ENCODE data around the gene GABRG3.
"Not testable (repeated sequence)": the region's sequence is repeated elsewhere in the genome, so short reads cannot be mapped to it uniquely, and the experiment has no call there.

GABRG3 gene

DNA sequence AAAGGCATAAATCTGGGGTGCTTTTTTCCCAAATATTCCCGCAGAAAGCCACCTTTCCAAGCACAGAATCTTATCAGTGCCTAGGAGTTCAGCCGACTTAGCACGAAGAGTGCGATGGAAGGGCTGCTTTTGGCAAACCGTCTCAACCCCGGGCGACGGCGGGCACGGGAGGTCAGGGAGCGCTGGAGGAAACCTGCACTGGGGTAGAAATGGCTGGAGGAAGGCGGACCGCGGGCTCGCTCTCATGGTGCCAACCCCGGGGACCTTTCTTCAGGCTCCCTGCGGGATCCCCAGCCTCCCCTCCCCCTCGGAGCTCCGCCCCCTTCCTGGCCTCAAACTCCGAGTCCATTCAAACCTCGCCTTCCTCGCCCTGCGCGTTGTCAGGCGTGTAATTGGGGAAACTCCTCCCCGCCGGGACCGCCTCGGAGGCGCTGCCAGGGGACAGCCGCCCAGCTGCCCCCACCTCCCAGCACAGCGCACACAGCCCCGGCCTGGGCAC, at the start of gene GABRG3:
TSS of gene GABRG3 (plus strand) at position 470 of the 499 bp plus-strand sequence.
- no peak for DNase-seq

DNA sequence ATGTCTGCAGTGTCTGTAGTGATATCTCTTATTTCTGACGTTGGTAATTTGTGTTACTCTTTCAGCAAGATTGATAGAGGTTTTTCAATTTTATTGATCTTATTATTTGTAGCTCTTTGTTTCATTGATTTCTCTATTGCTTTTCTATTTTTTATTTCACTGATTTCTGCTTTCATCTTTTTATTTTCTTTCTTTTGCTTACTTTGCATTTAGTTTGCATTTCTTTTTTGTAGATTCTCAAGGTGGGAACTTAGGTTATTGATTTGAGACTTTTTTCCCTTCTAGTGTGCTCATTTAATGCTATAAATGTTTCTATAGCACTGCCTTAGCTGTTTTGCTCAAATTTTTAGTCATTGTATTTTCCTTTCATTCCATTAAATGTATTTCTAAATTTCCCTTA, 49.5 kb upstream of the GABRG3 start:
- DNase-seq: no peak

DNA sequence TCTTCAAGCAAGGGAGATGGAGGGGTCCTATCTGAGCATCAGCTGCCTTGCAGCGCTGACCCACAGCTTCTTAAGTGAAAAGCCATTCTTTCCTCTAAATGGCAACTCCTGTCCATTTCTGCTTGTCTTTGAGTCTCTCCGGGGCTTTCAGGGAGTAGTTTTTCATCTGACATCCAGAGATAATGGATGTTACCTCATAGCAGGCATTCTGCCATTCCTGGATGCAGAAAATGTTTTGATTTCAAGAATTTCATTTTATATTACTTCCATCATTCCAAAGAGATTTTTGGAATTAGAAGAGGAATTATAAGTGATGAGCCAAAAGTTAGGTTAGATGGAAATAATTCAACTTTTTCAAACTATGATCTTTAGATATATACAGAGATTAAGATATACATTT, 44.9 kb upstream of the GABRG3 start:
- no peak for DNase-seq

DNA sequence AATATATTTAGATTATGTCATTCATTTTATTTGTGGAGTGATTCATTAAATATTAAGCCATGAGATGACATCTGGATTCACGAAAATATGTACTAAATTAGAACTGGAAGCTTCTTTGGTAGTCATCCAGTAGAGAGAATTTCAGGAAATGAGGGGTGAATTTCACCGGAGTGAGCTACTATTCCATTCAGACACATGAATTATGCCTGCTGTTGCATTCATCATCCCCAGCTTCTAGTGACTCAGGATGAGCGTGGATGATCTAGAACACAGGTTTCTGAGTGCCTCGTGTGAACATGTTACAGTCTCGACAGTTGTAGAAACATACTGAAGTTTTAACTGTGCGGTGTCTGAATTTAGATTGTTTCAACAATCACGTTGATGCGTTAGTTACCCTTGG, 42.9 kb upstream of the GABRG3 start:
- no peak for DNase-seq

DNA sequence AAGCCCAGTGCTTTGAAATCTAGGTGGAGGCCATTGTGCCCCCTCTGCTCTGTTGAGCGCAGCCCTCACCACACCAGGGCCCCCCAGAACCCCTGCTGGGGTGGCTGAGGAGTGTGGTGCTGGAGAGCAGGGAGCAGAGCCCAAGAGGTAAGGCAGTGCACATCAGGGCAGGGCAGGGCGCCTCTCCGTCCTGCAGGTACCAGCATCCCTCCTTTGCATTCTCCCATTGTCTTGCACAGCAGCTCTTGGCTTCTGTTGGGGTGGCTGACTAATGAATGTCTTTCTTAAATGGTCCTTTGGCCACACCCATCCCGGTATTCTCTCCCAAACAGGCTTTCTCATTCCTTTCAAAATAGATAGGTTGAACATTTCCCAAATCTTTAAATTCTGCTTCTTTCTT, 41.4 kb upstream of the GABRG3 start:
- DNase-seq: no peak

DNA sequence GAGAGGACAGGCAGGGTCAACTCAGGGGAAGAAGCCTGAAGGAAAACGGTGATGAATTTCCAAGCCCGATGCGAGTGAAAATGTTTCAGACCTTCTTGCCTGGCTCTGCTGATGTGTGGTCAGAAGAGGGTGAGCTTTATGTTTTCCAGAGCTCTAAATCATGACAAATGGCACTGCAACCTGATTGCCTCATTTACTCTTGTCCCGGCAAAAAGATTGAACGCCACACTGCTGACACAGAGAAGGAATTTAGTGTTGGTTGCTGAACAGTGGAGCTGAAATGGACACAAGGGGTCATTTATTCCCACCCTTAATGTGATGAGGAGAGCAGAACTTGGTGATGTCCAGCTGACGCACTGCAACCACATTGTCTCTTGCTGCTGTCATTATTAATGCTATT, 36.1 kb upstream of the GABRG3 start:
- no peak for DNase-seq

DNA sequence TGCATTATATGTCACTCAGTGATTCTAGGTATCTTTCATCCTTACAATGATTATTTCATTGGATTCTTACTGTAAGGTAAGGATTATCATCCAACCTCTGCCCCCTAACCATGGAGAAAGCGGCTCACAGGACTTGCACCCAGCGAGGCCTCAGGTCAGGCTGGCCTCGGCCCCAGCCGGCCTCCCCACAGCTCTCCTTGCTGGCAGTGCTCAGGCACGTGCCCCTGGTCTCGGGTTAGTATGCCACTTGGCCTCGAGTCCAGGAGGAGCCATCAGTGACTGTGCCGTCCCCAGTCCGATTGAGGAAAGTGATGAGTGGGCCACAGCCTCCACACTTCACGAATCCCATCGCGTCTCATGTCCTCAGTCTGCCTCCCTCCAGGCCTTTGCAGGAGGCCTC, 35.7 kb upstream of the GABRG3 start:
- no peak for DNase-seq

DNA sequence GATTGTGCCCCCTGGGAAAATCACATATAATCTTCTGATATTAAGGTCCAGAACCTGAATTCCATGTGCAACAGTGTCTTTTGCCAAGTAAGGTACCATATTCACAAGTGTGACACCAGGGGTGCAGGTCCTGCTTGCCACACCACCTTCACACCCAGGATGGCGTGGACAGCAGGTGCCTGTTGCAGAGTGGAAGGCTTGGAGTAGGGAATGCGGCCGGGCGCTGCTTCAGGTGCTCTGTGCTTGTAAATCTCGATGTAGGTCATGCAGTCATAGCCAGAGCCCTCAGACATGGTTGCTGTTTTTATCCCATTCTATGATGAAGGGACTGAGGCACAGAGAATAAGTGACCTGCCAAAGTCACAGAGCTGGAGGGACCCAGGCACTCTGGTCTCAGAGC, 34.5 kb upstream of the GABRG3 start:
- DNase-seq: no peak

DNA sequence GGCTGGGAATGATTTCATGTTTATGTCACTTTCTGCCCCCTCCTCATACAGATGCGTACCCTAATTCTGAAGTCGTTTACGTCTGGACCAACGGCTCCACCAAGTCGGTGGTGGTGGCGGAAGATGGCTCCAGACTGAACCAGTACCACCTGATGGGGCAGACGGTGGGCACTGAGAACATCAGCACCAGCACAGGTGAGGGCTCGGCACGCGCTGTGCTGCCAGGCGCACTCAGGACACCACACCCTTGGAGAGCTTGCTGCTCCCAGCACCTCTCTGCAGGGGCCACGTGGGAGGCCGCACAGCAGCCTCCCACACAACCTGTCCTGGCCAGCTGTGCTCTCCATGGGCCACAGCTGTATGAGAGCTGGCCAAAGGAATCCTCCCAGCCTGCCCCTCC, 33.8 kb upstream of the GABRG3 start:
- DNase-seq: no peak

DNA sequence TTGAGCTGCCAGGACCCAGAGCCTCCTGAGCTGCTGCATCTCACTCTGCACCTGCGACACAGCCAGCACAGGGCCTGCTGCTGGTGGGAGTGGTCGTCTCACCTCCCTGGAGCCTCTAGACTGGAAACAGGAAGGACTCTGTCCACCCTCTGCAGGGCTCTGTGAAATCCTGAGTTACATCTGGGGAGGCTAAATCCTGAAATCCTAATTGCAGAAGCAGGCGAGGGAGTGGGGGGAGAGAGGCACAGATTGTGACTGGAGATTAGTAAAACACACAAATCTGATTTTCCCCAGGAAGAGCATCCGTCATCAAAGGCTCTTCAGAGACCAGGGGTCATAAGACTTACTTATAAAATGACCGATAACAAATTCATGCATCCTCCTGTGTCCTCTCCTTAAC, 31.6 kb upstream of the GABRG3 start:
- no peak for DNase-seq

DNA sequence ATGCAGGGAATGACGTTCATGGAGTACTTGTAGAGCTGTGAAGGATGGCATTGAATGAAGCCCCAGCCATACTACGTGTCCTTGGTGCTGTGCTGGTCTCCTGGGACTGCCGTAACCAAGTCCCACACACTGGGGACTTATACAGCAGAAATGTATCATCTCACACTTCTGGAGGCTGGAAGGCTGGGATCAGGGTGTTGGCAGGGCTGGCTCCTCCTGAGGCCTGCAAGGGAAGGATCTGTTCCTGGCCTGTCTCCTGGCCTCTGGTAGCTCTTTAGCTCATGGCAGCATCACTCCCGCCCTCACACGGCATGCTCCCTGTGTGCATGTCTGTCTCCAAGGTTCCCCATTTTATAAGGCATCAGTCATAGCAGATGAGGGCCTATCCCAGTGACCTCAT, 29.5 kb upstream of the GABRG3 start:
- DNase-seq: no peak

DNA sequence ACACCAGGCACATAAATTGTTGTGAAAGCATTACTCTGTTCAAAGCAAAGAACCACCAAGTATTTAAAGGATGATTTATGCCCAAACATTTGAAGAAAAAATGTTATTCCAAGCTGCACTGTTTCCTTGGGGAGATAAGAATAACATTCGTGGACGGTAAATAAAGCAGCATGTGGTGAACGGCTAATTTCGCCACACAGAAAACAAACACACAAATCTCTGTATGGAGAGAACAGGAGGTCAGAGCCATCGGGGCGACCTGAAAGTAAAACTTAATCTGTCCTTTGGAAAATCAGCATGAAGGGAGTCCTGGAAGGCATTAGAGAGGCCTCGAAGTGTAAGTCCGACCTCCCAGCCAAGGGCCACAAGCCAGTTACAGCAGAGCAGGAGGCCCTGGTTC, 27.1 kb upstream of the GABRG3 start:
- no peak for DNase-seq

DNA sequence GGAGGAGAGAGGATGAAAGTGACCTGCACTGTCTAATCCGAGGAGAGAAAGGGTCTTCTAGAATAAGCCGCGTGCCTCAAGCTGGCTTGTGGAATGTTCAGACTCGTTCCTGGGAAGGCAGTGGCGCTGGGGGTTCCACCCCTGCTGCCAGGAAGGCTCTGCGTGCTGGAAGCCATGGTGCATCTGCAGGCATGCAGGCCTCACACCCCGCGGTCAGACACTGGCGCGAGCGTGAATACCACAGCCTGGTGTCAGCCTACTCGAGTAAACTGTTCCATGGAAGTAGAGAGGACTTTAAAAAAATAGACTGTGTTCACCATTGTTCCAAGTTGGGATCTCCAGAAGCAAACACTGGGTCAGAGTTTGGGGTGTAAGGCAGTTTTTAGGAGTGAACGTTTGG, 25.9 kb upstream of the GABRG3 start:
- DNase-seq: no peak

DNA sequence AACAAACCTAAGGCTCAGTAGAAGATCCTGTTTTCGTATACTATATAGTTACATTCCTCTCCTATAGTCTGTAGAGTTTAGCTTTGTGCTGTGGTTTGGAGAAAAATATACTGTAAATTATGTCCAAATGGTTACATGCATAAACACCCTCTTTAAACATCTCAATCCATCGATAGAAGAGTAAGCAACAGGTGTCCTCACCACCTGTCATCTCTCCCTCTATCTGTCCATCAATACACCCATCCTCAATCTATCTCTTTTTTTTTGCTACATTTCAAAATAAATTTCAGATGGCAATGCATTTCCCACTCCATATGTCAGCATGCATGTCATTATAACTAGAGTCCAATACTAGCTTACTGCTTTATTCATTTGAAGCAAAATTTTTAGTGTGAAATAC, 21.0 kb upstream of the GABRG3 start:
- no peak for DNase-seq

DNA sequence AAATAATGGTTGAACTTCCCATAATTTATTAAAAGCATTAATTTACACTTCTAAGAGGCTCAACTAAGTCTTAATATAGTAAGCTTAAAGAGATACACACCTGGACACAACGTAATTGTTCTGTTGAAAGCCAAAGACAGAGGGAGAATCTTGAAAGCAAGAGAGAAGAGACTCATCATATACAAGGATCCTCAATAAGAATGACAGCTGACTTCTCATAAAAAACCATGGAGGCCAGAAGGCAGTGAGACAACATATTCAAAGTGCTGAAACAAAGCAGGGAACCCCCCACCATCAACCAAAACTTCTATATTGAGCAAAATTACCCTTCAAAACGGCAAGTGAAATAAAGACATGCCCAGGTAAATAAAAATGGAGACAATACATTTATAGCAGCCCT, 16.6 kb upstream of the GABRG3 start:
- no peak for DNase-seq

DNA sequence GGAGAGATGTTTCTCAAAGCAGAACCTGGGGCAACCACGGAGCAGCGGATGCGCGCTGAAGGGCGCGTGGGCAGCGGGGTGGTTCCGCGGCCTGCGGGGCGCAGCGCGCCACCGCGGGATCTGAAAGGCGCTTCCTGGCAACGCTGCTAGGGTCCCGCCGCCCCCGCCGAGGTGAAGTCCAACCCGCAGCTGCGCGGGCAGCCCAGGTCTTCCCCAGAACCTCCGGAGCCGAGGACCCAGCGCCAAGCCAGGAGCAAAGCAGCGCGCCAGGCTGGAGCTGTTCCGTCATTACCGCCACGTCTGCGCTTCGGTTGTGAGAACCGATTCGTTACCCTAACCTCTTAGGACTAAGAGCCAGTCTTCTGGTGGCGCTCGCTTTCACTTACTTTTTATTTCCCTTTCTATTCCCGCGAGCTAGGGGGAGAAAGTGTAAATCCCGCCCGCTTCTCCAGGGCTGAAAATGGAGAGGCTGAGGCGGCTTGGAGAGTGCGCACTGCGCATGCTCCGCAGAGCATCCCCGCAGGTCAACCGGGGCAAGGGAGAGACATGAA, 3.2 kb upstream of the GABRG3 start:
- DNase-seq: no peak

DNA sequence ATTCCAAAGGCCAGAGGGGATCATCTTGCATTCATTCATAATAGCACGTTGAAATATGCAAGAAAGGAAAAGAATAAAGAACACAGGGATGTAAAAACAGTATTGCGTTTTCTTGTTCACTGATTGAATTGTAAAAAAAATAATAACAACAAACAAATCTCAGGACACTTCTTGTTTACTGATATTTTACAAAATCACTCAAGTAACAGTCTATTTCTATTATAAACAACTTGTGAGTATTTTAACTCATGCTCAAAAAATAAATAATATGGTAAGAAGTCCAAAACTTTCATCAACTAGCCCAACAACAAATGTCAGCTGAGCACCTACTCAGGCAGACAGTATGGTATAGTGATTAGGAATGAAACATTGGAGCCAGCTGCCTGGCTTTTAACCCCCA, 2.2 kb upstream of the GABRG3 start:
- no peak for DNase-seq

DNA sequence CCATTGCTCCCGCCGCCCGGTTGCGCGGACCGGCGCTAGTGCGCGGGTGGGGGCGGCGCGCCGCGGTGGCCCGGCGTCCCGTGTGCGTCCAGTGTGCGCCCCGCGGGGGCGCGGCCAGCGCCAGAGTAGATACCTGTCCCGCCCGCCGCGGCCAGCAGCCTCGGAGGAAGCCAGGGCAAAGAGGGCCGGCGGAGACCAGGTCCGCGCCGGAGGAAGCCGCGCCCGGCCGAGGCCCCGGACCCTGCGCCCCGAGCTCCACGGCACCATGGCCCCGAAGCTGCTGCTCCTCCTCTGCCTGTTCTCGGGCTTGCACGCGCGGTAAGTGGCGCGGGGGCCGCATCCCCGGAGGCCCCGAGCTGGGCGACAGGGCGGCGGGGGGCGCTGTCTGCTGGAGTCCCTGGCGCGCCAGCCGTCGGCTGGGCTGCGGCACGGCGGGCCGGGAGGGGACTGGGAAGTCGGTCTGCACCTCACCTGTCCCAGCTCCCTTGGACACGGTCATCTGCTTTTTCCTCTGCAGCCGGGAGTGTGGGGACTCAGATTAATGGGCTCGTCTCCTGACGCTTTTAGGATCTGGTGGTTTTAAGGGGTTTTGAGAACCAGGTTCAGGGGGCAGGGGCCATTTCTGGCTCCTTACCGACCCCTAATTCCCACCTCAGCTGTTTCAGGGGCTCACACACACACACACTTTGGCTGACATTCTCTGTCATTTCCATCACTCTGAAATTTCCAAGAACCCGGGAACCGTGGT, 464 bp downstream of the GABRG3 start:
- no peak for DNase-seq

DNA sequence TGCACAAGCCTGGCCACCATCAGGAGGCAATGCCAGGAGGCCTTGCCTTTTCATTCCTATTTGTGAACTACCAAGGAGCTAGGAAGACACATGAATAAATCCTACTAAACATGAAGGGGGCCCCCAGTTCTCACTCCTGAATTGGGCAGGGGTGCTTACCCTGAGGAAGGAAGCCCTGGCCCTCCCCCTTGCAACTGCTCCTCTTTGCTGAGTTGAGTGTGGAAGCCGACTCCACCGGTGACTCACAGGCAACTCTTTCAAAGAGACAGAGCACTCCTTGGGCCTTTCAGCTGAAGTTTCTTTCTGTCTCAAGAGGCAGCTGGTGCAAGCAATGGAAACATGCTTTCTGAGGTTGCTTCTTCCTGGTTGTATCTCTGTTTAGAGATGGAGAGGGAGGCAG, 1.7 kb downstream of the GABRG3 start:
- no peak for DNase-seq

DNA sequence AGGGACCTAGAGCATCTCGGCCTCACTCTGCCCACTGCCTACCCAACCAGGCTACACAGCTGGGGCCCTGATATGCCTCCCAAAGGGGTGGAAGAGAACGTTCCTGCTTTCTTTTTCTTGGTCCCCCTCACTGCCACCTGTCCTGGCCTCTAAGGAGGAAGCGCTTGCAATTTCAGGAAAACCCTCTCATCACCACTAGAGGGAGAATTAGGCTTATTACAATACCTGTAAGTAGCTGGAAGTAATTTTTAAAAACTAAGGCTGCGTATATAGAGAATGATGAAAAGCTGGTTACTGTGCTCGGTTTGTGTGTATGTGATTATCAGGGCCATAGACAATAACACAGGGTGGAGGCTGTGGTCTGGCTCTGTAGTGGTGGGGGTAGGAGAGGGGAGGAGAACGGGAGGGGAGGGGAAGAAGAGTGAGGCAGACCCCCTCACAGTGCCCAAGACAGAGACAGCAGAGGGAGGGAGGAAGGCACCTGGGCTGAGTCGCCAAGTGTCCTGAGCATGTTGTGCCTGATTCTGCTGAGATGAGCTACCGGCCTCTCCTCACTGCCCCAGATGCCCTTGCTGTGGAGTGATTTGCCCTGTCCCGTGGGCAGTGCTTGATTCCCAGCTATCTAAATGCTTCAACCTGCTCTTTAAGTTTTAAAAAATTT, 3.3 kb downstream of the GABRG3 start:
- no peak for DNase-seq

DNA sequence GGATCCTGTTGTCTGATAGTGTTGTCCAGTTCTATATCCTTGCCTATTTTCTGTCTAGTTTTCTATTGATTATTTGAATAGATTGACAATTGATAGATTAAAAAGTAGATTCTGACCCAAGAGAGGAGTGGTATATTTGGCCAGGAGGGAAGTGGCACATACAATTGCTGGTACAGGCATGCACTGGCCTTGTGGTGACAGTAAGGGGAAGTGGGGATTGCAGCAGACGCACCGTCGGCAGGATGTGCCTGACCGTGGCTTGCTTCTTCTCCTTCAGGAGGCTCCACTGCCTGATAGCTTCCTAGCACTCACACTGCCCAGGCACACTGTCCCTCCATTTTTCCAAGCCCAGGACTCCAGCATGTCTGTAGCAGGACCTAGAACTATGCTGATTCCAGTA, 10.5 kb downstream of the GABRG3 start:
- DNase-seq: no peak

DNA sequence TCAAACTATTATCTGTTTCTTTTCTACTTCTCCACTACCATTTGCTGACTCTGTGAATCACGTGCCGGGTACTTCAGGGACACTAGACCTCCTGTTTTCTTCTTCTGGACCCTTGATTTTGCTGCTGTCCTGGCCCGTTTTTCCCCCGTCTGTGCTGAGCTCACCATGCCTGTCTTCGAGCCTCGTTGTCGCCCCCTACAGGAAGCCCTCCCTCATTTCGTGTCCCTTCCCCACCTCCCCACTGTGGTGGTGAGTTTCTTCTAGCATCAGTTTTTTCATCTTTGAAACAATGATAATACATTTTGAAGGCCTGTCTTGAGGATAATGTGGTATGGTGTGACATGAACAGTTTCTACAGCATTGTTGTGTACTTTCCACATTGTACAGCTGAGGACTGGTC, 12.8 kb downstream of the GABRG3 start:
- peak; percentile 15 for DNase-seq

DNA sequence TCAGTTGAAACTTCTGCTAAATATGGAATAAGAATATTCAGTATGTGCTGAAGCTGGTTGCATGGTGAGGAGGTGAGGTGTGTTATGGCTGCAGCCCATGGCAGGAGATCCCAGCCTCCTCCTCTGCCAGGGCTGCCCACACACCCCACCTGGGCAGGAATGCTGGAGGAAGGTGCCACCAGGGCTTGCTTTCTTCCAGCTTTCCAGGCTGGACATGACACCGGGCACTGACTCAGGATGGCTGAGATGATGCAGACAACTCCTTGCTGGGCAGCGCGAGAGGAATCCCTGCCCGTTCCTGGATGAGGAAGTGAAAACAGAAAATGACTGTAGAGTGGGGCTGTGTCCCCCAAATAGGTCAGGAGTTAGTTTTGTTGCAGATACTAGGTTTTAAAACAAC, 14.1 kb downstream of the GABRG3 start:
- no peak for DNase-seq

DNA sequence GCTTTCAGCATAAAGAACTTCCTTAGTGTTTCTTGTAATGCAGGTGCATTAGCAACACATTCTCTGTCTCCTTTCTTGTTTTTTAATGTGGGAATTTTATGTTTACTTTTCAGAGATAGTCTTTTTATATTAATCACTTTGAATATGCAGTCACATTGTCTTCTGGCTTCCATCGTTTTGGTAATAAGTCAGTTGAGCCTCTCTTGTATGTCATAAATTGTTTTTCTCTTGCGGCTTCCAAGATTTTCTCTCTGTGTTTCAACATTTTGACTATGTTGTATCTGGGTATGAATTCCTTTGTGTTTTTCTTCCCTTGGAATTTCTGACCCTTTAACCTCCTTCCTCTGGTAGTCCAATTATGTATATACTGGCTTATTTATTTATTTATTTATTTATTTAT, 25.3 kb downstream of the GABRG3 start:
- DNase-seq: no peak

DNA sequence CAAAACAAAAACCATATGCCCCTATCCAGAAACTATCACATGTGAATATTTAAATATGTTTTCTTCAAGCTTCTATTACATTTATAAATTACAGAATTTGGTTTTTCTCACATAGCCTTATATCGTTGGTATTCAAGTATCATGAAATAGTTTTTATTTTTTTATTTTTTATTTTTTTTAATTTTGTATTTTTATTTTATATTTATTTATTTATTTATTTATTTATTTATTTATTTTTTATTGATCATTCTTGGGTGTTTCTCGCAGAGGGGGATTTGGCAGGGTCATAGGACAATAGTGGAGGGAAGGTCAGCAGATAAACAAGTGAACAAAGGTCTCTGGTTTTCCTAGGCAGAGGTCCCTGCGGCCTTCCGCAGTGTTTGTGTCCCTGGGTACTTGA, 32.0 kb downstream of the GABRG3 start:
- not testable (repeated sequence) for DNase-seq
